HG02642 (cell line): ENCODE measurements around the gene ARID5A.

Source experiments
- ATAC-seq: cut with Tn5 transposase; IDR thresholded peaks from one replicate; pipeline ENCODE4 v1.9.1; 2021; ENCODE audit warnings: mild to moderate bottlenecking; ENCODE audit not compliant: unreplicated experiment, poor library complexity

The ARID5A gene

DNA sequence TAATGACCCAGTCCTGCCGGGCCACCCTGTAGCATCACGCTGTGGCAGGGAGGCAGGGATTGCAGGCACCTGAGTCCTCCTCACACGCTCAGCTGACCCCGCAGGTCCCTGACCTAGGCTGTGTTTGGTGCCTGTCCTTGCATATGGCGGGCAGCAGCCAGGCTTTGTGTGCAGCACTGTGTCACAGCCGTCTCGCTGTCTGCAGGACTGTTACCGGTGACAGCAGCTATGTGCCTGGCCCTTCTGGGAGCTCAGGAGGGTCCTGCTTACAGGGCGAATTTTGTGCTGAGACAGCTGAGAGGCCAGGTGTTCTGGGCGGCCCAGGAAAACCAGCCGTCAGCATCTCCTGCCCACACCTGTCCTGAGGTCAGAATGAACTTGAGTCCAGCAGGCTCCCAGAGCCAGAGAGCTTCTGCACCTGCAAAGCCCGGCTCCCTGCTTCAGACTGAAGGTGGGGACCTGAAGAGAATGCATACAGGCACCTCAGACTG lies 10.4 kb upstream of the ARID5A start:
- no peak for ATAC-seq

DNA sequence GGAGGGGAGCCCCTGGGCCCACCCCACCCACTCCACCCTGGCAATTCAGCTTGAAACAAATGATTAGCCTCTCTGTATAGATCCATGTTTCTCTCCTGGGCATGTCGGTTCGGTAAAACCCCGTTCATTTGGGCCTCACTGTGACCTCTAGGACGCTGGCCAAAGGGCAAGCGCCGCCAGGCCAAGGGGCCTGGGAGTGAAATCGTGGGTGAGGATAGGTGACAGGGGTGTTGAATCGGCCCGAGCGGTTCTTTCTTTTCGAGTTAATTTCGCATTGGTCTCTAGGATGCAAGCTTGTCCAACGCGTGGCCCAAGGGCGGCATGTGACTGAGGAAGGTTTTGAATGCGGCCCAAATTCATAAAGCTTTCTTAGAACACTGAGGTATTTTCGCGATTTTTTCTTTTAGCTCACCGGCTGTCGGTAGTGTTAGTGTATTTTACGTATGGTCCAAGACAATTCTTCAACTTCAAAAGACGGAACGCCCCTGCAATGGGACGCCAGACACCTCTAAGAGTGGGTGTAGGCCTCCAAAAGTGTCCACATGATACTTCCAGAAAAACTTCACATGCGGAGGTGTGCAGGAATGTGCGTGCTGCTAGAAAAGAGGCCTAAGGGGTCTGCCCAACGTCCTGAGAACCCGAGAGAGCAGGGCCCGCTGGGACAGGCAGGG lies 9.8 kb upstream of the ARID5A start:
- ATAC-seq, result no peak

DNA sequence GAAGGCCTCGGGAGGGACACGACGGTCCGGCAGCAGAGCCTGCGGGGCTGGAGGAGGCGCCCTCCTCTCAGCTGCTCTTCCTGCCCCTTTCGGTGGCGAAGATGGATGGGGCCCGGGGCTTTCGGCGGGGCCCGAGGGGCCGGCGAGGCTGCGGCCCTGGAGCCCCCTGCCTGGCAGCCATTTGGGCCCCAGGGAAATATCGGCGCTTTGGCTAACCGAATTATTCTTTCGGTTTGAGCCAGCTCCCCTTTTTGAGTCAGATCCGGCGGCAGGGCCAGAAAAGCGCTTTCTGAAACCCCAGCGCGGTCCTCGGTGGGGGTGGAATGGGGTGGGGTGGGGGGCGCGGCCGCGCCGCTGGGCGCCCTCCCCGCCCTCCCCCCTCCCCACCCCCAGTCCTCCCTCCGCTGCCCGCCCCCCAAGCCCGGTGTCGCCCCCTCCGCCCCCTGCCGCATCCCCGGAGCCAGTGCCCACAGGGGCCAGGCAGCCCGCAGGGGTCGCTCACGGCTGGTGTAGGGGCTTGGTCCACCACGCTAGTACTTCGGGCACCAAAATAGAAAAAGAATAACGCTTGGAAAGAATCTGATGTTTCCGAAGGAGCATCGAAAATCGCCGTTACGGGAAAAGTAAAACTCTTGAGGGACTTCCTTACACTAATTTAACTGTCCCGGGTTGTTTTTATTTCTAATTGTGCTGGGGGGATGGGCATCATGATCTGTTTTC lies 9.1 kb upstream of the ARID5A start:
- ATAC-seq, result peak; percentile 33

DNA sequence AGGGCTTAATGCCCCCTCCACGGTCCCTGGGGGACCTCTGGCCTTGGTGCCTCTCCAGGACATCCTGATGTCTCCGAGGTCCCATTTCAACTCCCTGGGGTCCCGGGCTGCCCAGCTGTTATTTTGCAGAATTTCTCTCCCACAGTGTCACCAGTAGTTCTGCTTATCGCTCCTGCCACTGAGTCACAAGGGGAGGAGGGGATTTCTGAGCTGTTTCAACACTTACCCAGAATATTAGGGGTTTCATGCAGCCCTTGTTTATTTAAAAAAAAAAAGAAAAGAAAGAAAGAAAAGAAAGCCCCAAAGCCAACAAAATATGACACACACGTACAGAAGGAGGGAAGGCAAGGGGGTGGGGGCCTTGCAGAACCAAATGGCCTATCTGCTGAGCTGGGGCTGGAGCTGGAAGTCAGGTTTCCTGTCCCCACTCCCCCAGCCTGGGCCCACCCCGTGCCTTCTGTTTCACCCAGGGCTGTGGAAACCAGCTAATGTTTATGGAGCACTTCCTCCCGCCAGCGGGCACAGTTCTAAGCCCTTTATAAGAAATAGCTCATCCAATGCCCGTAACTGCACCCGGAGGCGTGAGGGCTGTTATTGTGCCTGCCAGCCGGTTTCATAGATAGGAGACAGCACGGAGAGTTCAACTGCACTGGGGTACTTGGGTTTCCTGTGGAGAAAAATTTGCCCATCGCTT lies 8.4 kb upstream of the ARID5A start:
- no peak for ATAC-seq

DNA sequence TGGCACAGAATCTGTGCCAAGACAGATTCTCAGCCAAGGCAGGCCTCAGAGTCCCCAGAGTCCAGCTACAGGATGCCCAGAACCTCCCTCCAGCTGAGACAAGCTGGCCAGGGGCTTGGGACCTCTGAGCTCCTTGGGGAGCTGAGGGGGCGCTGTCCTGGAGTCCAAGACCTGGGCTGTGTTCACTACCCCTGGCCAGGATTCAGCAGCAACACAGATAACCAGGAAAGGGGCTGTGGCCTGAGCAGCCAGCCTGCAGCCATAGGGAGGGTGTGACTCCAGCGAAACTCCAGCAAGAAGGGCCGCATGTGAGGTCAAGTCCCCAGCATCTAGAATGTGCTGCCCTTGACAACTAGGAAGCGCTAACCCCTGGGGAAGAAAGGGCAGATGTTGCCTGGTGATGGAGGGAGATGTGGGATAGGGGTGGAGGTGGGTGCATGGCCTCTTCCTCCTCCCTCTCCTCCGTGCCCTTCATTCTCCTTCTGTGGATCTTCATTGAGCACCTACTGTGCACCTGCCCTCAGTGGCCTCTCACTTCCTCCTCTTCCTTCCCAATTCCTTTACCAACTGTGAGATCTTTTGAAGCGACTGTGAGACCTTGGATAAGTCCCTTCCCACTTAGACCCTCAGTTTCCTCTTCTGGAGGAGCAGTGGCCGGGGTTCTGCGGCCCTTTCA lies 7.7 kb upstream of the ARID5A start:
- no peak for ATAC-seq

DNA sequence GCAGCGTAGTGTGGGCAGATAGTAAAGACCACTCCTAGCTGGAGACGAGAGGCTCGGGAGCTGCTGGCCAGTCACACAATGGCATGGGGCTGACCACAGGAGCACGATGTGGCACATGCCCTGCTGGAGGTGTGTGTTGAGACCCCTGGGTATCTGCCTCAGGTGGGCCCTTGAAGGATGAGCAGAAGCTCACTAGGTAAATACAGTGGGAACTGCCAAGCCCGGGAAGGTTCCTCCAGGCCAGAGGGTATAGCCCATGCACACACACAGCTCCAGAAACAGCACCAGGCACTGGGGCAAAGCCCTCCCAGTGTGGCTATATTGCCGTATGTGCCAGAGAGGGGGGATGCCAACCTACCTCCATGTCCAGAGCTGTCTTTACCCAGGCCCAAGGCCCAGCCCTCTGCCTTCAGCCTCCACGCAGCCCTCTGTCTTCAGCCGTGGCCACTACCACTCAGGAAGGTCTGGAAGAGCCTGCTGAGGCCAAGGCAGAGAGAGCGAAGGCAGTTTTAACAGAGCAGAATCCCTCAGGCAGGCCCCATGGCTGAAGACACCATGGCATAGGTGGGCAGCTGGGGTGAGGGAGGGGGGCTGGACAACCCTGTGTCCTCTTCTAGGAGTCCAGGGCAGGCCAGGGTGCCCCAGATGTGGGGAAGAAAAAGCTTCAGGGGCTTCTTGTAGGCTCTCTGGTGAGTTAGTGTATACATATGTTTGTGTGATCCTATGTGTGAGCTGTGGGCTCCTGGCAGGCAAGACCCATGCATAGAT lies 7.0 kb upstream of the ARID5A start:
- no peak for ATAC-seq

DNA sequence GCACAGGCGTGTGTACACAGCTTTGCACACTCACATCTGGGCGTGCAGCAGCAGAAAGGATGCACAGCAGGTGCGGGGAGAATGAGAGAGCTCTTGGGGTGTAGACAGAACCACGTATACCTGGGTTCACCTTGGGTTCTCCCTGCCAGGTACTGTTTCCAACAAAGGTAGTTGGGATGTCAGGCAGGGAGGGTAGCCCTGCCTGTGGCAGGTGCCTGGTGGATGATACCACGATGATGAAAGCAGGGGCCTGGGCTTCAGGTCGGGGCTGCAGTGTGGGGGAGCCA lies 6.5 kb upstream of the ARID5A start:
- no peak for ATAC-seq

DNA sequence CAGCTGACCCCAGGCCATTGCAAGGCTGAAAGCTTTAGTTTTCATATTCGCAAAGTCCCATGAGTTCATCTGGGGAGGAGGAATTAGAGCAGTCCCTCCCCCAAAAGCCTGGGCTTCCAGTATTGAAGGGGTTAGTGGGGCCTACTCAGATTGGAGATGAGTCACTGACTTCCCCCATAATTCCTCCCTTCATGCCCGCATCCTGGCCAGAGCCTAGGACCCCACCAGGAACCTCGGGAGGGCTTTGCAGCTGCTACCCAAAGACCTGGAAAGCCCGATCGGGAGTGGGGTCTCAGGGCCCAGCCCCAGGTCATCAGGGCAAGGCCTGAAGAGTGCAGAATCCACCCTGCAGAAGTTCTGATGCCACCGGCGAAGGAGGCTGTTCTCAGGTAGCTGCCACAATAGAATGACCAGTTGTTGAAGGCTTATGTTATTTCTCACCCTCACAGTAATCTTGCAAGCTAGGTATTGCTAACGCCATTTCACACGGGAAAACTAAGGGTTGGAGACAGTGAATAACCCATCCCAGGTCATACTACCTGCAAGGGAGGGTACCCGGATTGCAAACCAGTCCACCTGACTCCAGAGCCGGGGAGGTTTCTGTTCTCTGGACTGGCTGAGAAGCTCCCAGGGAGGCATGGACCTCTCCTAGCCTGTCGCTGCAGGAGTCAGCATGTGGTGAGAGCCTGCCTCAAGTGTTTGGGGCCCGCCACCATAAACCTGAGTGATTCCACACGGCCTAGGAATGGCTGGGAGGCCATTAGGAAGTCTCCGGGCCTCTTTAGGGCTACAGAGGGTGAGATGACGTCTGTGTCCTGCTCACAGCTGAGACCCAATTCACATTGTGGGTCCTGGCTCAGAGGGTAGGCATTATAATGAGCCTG lies 5.8 kb upstream of the ARID5A start:
- ATAC-seq, result no peak

DNA sequence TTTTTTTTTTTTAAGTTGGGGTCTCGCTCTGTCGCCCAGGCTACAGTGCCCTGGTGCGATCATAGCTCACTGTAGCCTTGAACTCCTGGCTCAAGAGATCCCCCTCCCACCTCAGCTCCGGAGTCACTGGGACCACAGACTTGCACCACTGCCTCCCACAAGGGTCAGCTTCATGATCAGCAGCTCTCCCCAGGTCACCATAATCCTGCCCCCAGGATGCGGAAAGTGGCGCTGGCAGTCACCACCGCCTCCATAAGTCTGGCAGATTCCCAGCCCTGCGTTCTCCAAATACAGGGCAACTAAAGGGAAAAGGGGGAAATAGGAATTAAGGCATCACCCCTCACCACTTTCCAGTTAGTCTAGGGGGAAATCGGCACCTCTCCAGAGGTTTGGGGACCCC lies 5.2 kb upstream of the ARID5A start:
- ATAC-seq, result no peak

DNA sequence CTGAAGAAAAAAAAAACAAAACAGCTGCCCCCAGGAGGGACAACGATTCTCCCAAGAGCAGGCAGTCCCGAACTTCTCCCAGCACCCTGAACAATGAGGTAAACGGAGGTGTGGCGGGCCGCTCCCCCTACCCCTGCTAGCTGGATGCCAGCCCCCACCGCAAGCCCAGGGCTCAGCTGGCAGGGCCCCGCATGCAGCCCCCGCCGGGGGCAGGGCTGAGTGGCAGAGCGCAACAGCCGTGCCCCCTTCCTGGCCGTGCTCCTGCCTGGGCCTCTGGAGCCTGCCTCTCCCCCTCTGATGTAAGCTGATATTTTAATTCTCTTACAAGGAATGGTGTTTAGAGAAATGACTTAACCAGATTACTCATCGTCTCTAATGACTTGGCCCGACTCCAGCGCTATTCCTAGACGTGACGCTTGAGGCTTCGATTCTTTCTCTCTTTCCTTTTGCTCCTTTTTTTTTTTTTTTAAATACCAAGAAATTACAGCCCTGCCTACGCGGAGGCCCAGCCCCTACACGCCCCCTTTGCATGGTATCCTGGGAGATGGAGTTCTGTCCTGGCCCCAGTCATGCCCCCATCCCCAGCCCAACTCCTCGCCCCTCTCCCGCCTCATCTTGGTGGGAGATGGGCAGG lies 4.6 kb upstream of the ARID5A start:
- ATAC-seq, result peak; percentile 27

DNA sequence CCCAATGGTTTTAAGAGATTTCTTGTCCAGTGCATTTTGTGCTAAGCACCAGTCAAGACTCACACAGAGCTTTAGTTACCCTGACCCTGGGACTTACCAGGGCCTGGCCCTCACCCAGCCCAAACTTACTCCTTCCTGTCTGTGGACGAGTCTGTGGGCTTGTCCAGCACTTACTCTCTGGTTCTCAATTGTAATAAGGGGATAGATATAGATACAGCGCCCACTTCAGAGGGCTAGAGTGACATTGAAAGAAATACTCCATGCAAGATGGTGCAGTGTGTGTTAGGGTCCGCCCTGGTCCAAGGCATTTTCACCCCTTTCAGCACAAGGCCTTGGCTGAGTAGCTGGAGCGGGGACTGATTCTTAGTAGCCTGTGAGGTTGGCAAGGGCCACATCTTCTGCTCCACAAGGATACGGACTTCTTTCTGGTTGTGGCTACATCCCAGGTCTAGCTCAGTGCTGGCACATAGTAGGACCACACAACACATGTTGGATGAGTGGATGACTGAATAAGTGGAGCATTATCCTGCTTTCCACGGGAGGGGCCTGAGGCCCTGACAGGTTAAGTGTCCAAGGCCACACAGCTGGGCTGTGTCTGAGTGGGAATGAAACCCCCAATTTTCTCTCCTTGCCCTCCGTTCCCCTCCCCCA lies 3.8 kb upstream of the ARID5A start:
- no peak for ATAC-seq

DNA sequence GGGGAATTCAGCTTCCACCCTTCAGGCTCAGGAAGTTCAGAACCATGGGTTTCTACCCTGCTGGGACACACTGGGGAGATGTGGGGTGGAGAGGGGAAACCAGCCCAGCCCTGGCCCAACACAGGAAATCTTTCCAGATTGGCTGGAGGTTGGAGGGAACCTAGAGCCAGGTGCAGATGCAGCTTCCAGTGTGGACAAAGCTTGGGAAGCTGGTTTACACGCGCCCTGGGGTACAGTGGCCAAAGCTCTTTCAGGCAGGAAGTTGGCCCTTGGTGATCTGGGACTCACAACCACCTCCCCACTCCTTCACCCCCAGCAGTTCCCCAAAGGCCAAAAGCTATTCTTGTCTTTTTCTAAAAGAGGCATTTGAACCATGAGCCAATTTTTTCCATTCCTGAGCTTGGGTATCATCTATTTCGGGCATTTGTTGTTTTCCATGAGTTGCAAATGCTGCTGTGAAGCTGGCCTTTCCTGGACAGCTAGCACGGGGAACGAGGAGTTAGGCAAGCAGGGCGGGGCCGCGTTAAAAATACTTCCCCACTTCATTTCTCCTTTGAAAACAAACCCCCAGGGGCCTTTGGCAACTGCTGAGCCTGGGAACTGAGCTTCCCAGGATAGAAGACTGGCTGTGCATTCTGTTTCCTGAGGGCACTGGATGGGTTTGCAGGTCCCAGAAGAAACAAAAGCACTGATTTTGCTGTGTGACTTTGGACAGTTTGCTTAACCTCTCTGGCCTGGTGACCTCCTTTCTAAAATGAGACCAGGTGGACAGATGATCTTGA lies 3.1 kb upstream of the ARID5A start:
- no peak for ATAC-seq

DNA sequence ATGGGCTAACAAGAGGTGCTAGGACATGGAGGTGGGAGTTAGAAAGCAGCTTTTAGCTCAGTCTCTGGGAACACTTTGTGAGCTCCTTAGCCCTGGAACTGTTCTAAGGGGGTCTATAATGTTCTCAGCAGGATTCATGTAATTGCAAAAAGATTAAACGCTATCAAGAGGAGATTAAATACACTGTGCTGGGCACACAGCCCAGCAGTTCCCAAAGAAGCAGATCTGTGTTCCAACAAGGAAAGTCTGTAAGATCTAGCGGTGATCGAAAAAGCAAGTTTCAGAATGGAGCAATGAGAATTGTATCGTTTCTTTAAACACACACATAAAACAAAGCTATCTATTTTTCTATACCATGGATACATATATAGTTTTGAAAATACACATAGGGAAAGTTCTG lies 2.4 kb upstream of the ARID5A start:
- no peak for ATAC-seq

DNA sequence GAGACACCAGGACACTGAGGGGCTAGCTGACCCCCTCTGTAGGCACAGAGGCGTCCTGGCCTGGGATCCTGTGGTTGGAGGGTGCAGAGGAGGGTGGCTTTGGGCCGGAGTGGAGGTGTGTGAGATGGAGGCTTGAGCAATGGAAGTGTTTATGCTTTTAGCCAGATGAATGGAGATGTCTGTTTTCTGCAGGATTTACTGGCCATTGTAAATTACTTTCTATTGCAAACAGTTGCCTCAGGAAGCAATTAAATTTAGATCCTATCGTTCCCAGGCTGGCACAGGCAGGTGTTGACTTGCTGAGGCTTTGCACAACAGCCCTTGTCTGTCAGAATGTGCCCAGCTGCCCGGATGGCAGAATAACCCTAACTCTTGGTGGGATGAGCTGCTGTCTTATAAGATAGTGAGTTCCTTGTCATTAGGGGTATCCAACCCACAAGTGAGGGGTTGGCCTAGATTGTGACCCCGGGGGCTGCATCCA lies 1.8 kb upstream of the ARID5A start:
- no peak for ATAC-seq

DNA sequence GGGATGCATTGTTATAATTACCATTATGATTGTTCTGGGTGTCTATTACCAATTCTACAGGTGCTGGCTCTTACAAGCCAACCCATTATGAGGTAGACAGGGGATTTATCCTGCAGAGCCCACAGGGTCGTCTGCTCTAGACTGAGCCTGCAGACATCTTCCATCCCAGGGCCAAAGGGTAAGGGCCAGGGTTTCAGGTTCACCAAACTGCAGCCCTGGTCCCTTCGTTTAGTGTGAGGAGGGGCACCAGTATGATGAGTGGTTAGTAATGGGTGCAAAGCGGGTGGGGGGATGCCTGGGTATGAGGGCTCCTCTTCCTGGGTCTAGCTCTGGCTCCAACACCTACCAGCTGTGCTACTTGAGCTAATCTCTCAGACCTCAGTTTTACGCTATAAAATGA lies 1.2 kb upstream of the ARID5A start:
- ATAC-seq, result no peak

DNA sequence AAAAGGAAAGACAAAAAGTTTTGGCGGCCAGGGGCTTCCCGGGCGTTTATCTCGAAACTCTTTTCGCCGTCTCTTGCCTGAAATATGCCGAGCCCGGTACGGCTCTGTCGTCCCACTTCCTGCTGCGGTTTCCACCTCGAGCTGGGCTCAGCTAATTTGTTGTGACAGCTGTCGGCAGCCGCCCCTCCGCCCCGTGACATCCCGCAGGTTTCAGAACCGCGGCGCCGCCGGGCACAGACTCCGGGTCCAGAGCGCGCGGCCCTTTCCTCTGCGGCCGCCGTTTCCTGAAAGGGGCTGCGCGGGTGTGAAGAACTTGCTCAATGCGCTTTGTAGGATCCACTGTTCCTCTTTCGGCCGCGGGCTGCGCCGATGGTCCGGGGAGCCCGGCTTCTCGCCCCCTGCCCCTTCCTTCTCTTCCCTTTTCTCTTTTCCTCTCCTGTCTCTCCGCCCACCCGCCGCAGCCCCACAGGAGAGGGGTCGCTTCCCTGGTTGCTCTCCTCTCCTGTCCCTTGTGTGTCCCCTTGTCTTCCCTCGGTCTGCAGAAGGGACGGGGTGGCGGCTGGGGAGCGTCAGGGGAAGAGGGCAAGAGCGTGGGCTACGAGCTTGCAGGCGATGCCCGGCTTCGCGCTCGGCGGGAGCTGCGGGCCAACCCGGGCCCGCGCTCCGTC lies 648 bp downstream of the ARID5A start:
- ATAC-seq, result peak; percentile 59
